KMS-11 (cell line): ENCODE data around the gene WASF3.

Experiments used
- H2AFZ ChIP-seq: fragments of 200-600 bp; sonication (generic); 2 replicates; pipeline ENCODE4 v1.6.1; 2016; ENCODE audit warnings: antibody characterized with exemption, mixed run types, low read depth
- H3K27ac ChIP-seq: fragments of 200-600 bp; sonication (generic); 2 replicates; pipeline ENCODE4 v1.6.1; 2016; ENCODE audit warnings: mild to moderate bottlenecking, mixed run types
- H3K27me3 ChIP-seq: fragments of 200-600 bp; sonication (generic); 2 replicates; pipeline ENCODE4 v1.6.1; 2017; ENCODE audit warnings: mild to moderate bottlenecking, low read depth, mixed run types, moderate library complexity; ENCODE audit not compliant: insufficient read depth
- H3K36me3 ChIP-seq: fragments of 200-600 bp; sonication (generic); 2 replicates; pipeline ENCODE4 v1.6.1; 2017; ENCODE audit warnings: mild to moderate bottlenecking, mixed run types; ENCODE audit not compliant: insufficient read depth
- H3K4me1 ChIP-seq: fragments of 200-600 bp; sonication (generic); 2 replicates; pipeline ENCODE4 v1.6.1; 2016; ENCODE audit warnings: mild to moderate bottlenecking, low read depth, mixed run types; ENCODE audit not compliant: poor library complexity, severe bottlenecking
- H3K4me2 ChIP-seq: fragments of 200-600 bp; sonication (generic); 2 replicates; pipeline ENCODE4 v1.7.0; 2016; ENCODE audit warnings: mild to moderate bottlenecking, mixed run types
- H3K4me3 ChIP-seq: fragments of 200-600 bp; sonication (generic); IDR thresholded peaks from 2 replicates; pipeline ENCODE4 v1.6.1; 2017; ENCODE audit warnings: low read depth, low read length, mixed read lengths; ENCODE audit not compliant: insufficient read depth
- H3K79me2 ChIP-seq: fragments of 200-600 bp; sonication (generic); 2 replicates; pipeline ENCODE4 v1.6.1; 2016; ENCODE audit warnings: low read depth, mixed run types; ENCODE audit not compliant: insufficient read depth
- H3K9ac ChIP-seq: fragments of 200-600 bp; sonication (generic); 2 replicates; pipeline ENCODE4 v1.6.1; 2016; ENCODE audit warnings: mild to moderate bottlenecking, mixed run types
- H4K20me1 ChIP-seq: fragments of 200-600 bp; sonication (generic); 2 replicates; pipeline ENCODE4 v1.6.1; 2016; ENCODE audit warnings: mild to moderate bottlenecking, mixed run types; ENCODE audit not compliant: insufficient read depth
- CTCF ChIP-seq: fragments of 200-600 bp; sonication (generic); conservative IDR thresholded peaks from 2 replicates; pipeline ENCODE4 v1.6.1; 2017; ENCODE audit warnings: low read depth, mild to moderate bottlenecking, antibody characterized with exemption, low read length, moderate library complexity, mixed read lengths

The WASF3 gene

GRCh38 chr13:26616126-26616525, 58.6 kb downstream of the WASF3 start:
- no peak overlapping the region for H3K4me3 ChIP-seq
- H3K9ac ChIP-seq, result no peak overlapping the region
- no peak for TF ChIP-seq CTCF
- no peaks in the 10 kb centered on the region for H3K36me3 ChIP-seq
- H3K4me1 ChIP-seq, result no peaks in the 10 kb centered on the region
- no peak overlapping the region for H3K4me2 ChIP-seq
- H3K27me3 ChIP-seq, result no peaks in the 10 kb centered on the region
- H4K20me1 ChIP-seq, result no peaks in the 10 kb centered on the region
- no peaks in the 10 kb centered on the region for H3K79me2 ChIP-seq
- no peak overlapping the region for H3K27ac ChIP-seq
- H2AFZ ChIP-seq, result no peak overlapping the region

GRCh38 chr13:26618726-26619125, 61.2 kb downstream of the WASF3 start:
- Histone ChIP-seq H3K4me1 (no peaks in the 10 kb centered on the region), H4K20me1 (no peaks in the 10 kb centered on the region), H3K36me3 (no peaks in the 10 kb centered on the region), H3K79me2 (no peaks in the 10 kb centered on the region), H3K27ac (no peak overlapping the region), H3K4me3 (no peak overlapping the region), H3K4me2 (no peak overlapping the region), H2AFZ (no peak overlapping the region), H3K9ac (no peak overlapping the region), H3K27me3 (no peaks in the 10 kb centered on the region)
- no peak for TF ChIP-seq CTCF

GRCh38 chr13:26619358-26619757, 61.9 kb downstream of the WASF3 start:
- no peak overlapping the region for H2AFZ ChIP-seq
- no peak overlapping the region for H3K9ac ChIP-seq
- no peaks in the 10 kb centered on the region for H4K20me1 ChIP-seq
- H3K27ac ChIP-seq, result no peak overlapping the region
- no peak for TF ChIP-seq CTCF
- no peaks in the 10 kb centered on the region for H3K36me3 ChIP-seq
- no peaks in the 10 kb centered on the region for H3K79me2 ChIP-seq
- no peaks in the 10 kb centered on the region for H3K27me3 ChIP-seq
- no peak overlapping the region for H3K4me2 ChIP-seq
- no peak overlapping the region for H3K4me3 ChIP-seq
- no peaks in the 10 kb centered on the region for H3K4me1 ChIP-seq

- H3K27me3 ChIP-seq, result no peaks in the 10 kb centered on the region
- no peaks in the 10 kb centered on the region for H3K4me1 ChIP-seq
- TF ChIP-seq CTCF, result no peak
- no peak overlapping the region for H3K4me3 ChIP-seq
- no peak overlapping the region for H3K27ac ChIP-seq
- H2AFZ ChIP-seq, result no peak overlapping the region
- no peak overlapping the region for H3K9ac ChIP-seq
- H3K79me2 ChIP-seq, result no peaks in the 10 kb centered on the region
- no peak overlapping the region for H3K4me2 ChIP-seq
- H3K36me3 ChIP-seq, result no peaks in the 10 kb centered on the region
- H4K20me1 ChIP-seq, result no peaks in the 10 kb centered on the region
Measured at GRCh38 chr13:26621731-26622401, 64.4 kb downstream of the WASF3 start.
